ENCODE data around the gene CCR8. TPM values are rescaled to one million over a fixed set of nuclear protein-coding genes. Genes with fewer than 3 reads are reported as not detected.
"Not testable (repeated sequence)": the region's sequence is repeated elsewhere in the genome, so short reads cannot be mapped to it uniquely, and the experiment has no call there.

Gene CCR8
- total RNA-seq, 1 donor from 2014 or later = not detected

GRCh38 chr3:39313289-39313688, 16.2 kb upstream of the CCR8 start:
- no peak for DNase-seq (ENCODE audit: extremely low read depth, low read depth, low spot score)

GRCh38 chr3:39315420-39315819, 14.1 kb upstream of the CCR8 start:
- DNase-seq (ENCODE audit: extremely low read depth, low read depth, low spot score) = no peak

- DNase-seq (ENCODE audit: extremely low read depth, low read depth, low spot score) = no peak
Observed at GRCh38 chr3:39317571-39318169, 11.8 kb upstream of the CCR8 start.

- no peak for DNase-seq (ENCODE audit: extremely low read depth, low read depth, low spot score)
Observed at GRCh38 chr3:39318301-39318700, 11.2 kb upstream of the CCR8 start.

- no peak for DNase-seq (ENCODE audit: extremely low read depth, low read depth, low spot score)
Observed at GRCh38 chr3:39319249-39319648, 10.3 kb upstream of the CCR8 start.

- not testable (repeated sequence) for DNase-seq (ENCODE audit: extremely low read depth, low read depth, low spot score)
Observed at GRCh38 chr3:39321574-39321983, 7.9 kb upstream of the CCR8 start.

GRCh38 chr3:39322209-39322715, 7.2 kb upstream of the CCR8 start:
- not testable (repeated sequence) for DNase-seq (ENCODE audit: extremely low read depth, low read depth, low spot score)

GRCh38 chr3:39322936-39323335, 6.6 kb upstream of the CCR8 start:
- DNase-seq (ENCODE audit: extremely low read depth, low read depth, low spot score) = no peak

GRCh38 chr3:39323494-39323893, 6.0 kb upstream of the CCR8 start:
- no peak for DNase-seq (ENCODE audit: extremely low read depth, low read depth, low spot score)

- DNase-seq (ENCODE audit: extremely low read depth, low read depth, low spot score) = no peak
Observed at GRCh38 chr3:39325236-39325635, 4.3 kb upstream of the CCR8 start.

- no peak for DNase-seq (ENCODE audit: extremely low read depth, low read depth, low spot score)
Observed at GRCh38 chr3:39327053-39327745, 2.3 kb upstream of the CCR8 start.

GRCh38 chr3:39327746-39328349, 1.7 kb upstream of the CCR8 start:
- DNase-seq (ENCODE audit: extremely low read depth, low read depth, low spot score) = no peak

- no peak for DNase-seq (ENCODE audit: extremely low read depth, low read depth, low spot score)
Observed at GRCh38 chr3:39330824-39331223, 1.3 kb downstream of the CCR8 start.

- no peak for DNase-seq (ENCODE audit: extremely low read depth, low read depth, low spot score)
Observed at GRCh38 chr3:39332525-39332924, 3.0 kb downstream of the CCR8 start.

- no peak for DNase-seq (ENCODE audit: extremely low read depth, low read depth, low spot score)
Observed at GRCh38 chr3:39333607-39334006, 4.1 kb downstream of the CCR8 start.

- DNase-seq (ENCODE audit: extremely low read depth, low read depth, low spot score) = no peak
Observed at GRCh38 chr3:39334205-39334604, 4.7 kb downstream of the CCR8 start.

GRCh38 chr3:39338201-39338600, 8.7 kb downstream of the CCR8 start:
- DNase-seq (ENCODE audit: extremely low read depth, low read depth, low spot score) = no peak

GRCh38 chr3:39339086-39339485, 9.6 kb downstream of the CCR8 start:
- no peak for DNase-seq (ENCODE audit: extremely low read depth, low read depth, low spot score)

GRCh38 chr3:39343076-39343717, 13.7 kb downstream of the CCR8 start:
- no peak for DNase-seq (ENCODE audit: extremely low read depth, low read depth, low spot score)

- no peak for DNase-seq (ENCODE audit: extremely low read depth, low read depth, low spot score)
Observed at GRCh38 chr3:39343760-39344159, 14.3 kb downstream of the CCR8 start.

- no peak for DNase-seq (ENCODE audit: extremely low read depth, low read depth, low spot score)
Observed at GRCh38 chr3:39344746-39345344, 15.3 kb downstream of the CCR8 start.

Measured in glomerular endothelial cell (primary cell).